Raji (cell line): ENCODE data around the gene EIF3B.
A peak's percentile ranks its signal among the peaks of the same experiment; 100 is the strongest.

Source experiments
- POLR2A ChIP-seq: IDR thresholded peaks from 2 replicates; pipeline ENCODE4 v1.6.1; 2011; ENCODE audit warnings: low read depth, low read length, control low read depth; ENCODE audit not compliant: insufficient read depth

The EIF3B gene

DNA sequence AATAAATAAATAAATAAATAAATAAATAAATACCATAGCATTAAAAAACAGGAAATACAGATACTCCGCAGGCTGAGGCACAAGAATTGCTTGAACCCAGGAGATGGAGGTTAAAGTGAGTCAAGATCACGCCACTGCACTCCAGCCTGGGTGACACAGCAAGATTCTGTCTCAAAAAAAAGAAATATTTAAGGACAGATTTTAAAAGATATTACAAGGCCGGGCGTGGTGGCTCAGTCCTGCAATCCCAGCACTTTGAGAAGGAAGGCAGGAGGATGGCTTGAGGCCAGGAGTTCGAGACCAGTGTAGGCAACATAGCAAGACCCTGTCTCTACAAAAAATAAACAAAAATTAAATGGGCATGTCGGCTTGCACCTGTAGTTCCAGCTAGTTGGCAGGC, 22.9 kb upstream of the EIF3B start:
- TF ChIP-seq POLR2A = no peak

DNA sequence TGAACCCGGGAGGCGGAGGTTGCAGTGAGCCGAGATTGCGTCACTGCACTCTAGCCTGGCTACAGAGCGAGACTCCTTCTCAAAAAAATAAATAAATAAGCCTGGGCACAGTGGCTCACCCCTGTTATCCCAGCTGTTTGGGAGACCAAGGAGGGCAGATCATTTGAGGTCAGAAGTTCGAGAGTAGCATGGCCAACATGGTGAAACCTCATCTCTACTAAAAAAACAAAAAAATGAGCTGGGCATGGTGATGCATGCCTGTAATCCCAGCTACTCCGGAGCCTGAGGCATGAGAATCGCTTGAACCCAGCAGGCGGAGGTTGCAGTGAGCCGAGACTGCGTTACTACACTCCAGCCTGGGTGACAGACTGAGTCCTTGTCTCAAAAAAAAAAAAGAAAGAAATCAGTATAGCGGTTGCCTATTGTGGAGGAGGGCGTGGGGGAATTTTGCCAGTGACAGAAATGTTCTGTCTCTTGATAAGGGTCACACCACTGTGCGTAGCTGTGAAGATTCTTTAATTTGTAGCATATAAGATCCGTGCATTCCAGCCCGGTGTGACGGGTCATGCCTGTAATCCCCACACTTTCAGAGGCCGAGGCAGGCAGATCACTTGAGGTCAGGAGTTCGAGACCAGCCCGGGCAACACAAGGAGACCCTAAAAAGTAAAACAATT, 17.9 kb upstream of the EIF3B start:
- no peak for TF ChIP-seq POLR2A

DNA sequence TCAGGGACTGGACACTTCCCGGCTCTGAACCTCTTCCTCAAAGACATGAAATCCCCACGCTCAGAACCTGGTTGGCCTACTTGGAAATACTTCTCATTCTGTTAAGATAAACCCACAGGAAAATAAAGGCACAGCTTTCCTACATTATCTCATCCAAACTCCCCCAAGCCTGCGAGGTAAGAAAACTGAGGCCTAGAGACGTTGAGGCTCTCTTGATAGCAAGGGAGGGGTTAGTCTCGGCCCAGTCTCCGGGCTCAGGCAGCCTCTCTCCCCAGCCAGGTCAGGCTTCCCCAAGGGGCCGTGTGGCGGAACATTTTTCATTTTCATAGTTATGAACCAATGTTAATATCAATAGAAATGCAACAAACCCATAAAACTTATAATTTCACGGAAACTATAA, 4.6 kb upstream of the EIF3B start:
- TF ChIP-seq POLR2A = no peak

DNA sequence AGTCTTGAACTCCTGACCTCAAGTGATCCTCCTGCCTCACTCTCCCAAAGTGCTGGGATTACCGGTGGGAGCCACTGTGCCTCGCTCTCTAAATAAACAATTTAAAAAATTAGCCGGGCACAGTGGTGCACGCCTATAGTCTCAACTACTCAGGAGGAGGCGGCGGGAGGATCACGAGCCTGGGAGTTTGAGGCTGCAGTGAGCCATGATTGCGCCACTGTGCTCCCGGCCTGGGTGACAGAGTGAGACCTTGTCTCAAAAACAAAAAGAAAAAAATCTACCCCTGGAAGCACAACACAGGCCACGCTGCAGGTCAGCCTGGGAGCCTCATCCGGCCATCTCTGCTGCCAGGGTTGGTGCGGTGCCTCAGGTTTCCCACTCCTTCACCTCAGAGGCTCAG, 3.8 kb upstream of the EIF3B start:
- no peak for TF ChIP-seq POLR2A

DNA sequence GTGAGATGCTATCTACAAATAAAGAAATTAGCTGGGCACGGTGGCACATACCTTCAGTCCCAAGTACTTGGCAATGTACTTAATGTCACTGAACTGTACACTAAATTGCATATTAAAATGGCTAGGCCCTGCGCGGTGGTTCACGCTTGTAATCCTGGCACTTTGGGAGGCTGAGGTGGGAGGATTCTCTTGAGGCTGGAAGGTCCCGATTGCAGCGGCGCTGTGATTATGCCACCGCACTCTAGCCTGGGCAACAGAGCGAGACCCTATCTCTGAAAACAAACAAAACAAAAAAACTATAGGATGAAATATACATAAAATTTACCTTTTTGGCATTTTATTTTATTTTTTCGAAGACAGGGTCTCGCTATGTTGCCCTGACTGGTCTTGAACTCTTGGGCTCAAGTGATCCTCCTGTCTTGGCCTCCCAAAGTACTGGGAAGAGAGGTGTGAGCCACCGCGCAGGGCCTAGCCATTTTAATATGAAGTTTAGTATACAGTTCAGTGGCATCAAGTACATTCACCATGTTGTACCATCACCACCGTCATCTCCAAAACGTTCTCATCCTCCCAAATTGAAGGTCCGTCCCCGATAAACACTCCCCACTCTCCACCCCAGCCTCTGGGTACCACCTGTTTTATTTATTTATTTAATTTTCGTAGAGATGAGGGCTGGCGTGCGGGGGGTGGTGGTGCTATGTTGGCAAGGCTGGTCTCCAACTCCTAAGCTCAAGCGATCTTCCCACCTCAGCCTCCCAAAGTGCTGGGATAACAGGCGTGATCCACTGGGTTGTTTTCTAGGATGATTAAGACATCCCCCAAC, 1.3 kb upstream of the EIF3B start:
- TF ChIP-seq POLR2A = no peak

DNA sequence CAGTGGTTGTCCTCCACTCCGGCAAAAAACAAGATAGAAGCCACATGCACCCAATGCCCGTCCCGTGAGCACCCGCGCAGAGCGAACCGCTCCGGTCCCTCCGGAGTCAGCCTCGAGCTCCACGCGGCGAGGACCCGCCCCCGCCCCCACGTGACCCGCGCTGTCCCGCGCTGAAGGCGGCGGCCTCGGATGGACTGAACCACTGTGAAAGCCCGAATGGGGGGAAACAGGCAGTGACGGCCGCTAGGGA, 766 bp upstream of the EIF3B start:
- peak; percentile 97 for TF ChIP-seq POLR2A

DNA sequence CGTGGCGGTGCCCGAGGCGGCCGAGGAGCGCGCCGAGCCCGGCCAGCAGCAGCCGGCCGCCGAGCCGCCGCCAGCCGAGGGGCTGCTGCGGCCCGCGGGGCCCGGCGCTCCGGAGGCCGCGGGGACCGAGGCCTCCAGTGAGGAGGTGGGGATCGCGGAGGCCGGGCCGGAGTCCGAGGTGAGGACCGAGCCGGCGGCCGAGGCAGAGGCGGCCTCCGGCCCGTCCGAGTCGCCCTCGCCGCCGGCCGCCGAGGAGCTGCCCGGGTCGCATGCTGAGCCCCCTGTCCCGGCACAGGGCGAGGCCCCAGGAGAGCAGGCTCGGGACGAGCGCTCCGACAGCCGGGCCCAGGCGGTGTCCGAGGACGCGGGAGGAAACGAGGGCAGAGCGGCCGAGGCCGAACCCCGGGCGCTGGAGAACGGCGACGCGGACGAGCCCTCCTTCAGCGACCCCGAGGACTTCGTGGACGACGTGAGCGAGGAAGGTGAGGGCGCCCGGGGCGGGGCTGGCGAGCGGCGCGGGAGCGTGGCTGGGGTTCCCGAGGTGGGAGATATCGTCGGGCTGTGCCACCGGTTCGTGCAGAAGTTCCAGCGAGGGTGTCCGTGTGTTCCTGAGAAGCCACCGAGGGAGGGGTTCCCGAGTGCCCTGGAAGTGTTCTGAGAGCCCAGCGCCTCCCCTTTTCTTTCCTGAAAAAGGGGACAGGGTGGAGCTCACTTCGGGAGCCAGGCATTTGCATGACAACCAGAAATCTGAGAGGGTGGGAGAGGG, 495 bp downstream of the EIF3B start:
- no peak for TF ChIP-seq POLR2A

DNA sequence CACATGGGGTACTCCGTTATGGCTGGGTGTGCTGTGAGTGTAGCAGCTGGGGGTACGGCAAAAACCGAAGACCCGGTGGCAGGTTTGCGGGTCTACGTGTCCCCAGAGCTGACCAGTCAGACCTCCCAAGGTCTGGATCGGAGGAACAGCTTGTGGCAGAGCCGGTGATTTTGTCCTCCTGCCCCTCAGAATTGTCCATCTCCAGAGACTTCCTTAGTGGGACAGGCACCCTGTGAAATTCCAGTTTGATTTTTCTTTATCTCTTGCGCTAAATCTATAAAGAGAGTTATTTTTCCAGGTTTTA, 1.0 kb downstream of the EIF3B start:
- no peak for TF ChIP-seq POLR2A

DNA sequence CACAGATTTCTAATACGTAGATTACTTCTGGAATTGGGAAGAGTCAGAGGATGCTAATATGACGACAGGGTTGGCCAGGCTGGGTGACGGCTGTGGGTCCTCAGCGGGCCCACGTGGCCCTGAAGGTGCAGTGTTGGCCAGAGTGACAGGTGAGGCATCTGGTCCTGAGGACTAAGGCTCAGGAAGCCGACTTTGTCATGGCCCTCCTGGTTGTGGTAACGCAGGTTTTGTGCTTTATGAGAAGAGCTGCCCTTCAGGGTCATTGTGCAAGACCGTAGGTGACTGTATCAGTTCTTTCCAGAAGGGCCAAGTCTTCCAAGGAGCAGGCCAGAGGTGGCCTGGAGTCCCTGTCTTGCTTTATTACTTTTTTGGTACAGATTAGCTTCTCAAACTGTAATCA, 2.5 kb downstream of the EIF3B start:
- TF ChIP-seq POLR2A = no peak

DNA sequence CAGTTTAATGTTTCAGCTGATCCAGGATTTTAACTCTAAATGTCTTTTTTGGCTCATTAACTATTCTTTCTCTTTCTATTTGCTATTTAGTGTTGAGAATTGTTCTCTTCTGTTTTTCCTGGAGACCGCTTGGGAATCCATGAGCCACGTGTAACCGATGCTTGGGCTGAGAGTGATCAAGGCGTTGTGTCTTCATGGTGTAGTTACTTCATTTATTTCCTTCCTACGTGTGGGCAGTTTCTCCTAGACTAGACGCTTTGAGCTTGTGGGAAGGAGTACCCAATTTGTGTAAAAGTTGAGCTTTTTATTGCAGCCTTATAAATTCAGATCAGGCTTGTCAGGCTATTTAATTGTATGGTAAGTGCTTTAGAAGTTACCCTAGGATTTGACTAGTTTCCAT, 2.9 kb downstream of the EIF3B start:
- no peak for TF ChIP-seq POLR2A

DNA sequence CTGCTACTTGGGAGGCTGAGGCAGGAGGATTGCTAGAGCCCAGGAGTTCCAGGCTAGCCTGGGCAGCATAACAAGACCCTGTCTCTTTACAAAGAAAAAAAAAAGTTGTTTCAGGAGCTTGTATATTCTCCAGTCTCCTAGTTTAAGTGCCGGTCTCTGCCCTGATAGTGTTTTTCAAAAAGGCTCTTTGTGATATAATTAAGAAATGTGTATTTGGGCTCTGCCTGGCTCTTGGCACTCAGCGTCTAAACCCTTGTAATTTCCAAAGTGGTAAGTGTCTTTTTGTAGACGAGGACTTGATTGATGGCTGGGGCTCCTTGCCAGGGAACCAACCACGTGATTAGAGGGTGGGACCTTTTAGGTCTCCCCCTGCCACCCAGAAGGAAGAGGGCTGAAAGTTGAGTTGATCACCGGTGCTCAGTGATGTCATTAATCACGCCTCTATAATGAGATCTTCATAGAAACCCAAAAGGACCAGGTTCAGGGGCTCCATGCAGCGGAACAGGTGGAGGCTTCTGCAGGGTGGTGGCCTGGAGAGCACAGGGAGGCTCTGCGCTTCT, 4.4 kb downstream of the EIF3B start:
- no peak for TF ChIP-seq POLR2A

DNA sequence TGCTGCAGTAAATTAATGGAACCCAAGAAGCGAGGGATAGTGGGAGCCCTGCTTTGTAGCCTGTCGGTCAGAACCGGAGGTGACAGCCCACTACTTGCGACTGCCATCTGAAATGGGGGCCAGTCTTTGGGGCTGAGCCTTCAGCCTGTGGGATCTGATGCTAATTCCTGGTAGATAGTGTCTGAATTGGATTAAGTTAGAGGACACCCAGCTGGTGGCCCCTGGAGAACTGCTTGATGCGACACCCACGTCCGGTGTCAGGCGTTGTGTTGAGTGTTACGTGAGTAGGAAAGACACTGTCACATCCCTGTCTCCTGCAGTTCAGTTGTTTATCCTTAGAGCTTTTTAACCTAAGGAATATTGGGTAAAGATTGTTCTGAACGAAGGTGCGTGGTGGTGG, 5.0 kb downstream of the EIF3B start:
- TF ChIP-seq POLR2A = no peak

DNA sequence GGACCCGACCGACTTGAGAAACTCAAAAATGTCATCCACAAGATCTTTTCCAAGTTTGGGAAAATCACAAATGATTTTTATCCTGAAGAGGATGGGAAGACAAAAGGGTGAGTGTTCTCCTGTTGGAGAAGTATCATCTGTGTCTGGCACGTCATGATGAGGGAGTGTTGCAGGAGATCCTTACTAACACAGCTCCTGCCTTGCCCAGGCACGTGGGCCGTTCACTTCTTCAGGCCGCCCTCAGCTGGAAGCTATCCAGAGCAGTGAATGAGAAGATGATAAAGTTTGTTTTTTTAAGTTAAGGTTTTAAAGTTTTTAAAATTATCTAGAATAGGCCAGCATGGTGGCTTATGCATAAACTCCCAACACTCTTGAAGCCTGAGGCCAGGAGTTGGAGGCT, 6.2 kb downstream of the EIF3B start:
- no peak for TF ChIP-seq POLR2A

DNA sequence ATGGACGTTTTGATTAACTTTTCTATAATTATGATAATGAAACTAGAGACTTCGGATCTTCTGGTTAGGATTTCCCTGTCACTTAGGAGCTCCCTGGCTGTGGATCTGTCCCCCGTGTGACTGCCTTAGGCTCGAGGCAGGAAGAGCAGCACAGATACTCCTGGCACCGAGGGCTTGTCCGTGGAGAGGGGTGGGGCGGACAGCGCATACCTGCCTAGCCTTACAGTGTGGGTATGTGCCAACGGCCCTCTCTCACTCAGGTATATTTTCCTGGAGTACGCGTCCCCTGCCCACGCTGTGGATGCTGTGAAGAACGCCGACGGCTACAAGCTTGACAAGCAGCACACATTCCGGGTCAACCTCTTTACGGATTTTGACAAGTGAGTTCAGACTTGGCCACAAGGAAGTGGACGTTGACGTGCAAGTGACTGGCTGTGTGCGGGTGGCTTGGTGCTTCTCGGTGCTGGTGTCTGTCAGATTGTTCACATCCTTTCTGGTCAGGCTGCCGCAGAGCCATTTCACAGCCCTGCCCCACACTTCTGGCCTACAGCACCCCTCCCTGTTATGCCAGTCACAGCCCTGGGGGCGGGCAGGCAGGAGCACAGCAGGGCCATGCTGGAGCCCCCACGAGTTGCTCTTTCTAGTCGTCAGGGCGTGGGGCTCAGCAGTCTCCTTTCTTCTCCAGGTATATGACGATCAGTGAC, 7.9 kb downstream of the EIF3B start:
- TF ChIP-seq POLR2A = no peak

DNA sequence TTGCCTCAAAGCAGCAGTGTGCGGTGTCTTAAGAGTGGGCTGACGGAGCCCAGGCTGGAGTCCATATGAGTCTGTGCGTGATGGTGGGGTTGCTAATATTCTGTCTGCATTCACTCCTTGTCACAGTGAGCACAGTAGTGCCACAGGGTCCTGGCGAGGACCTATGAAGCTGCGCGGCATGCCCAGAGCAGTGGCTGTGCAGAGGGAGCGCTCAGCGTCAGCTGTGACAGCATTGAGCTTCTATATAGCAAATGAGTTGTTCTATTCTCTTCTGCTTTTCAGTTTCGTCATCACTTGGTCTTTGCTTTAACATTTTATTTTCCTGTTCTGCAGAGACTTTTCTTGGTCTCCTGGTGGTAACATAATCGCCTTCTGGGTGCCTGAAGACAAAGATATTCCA, 14.5 kb downstream of the EIF3B start:
- no peak for TF ChIP-seq POLR2A
